H9 (cell line): Measurements from ENCODE around the gene IRS2. TPM values are rescaled to one million over a fixed set of nuclear protein-coding genes. Genes with fewer than 3 reads are reported as not detected.

Experiments
- DNase-seq: peaks from one replicate; pipeline ENCODE4 v3.0.0-alpha.2; 2017
- H2AFZ ChIP-seq: one replicate; pipeline ENCODE4 v1.6.1; 2013; ENCODE audit warnings: mild to moderate bottlenecking, low read length, control low read depth, moderate library complexity
- H2AK5ac ChIP-seq: 2 replicates; pipeline ENCODE4 v1.6.1; 2013; ENCODE audit warnings: low read length, control low read depth, mixed read lengths; ENCODE audit not compliant: insufficient read length
- H2BK120ac ChIP-seq: one replicate; pipeline ENCODE4 v1.6.1; 2013; ENCODE audit warnings: low read depth, mild to moderate bottlenecking, low read length, control low read depth, inconsistent platforms; ENCODE audit not compliant: poor library complexity, severe bottlenecking
- H2BK12ac ChIP-seq: 2 replicates; pipeline ENCODE4 v1.6.1; 2013; ENCODE audit warnings: low read length, control low read depth, mixed read lengths, low read depth; ENCODE audit not compliant: insufficient read length
- H2BK15ac ChIP-seq: 2 replicates; pipeline ENCODE4 v1.6.1; 2013; ENCODE audit warnings: low read depth, low read length, control low read depth
- H2BK20ac ChIP-seq: one replicate; pipeline ENCODE4 v1.6.1; 2013; ENCODE audit warnings: low read depth, mild to moderate bottlenecking, low read length, control low read depth, inconsistent platforms; ENCODE audit not compliant: poor library complexity, severe bottlenecking
- H2BK5ac ChIP-seq: 2 replicates; pipeline ENCODE4 v1.6.1; 2013; ENCODE audit warnings: low read length, control low read depth, mixed read lengths; ENCODE audit not compliant: insufficient read length
- H3K14ac ChIP-seq: 2 replicates; pipeline ENCODE4 v1.6.1; 2013; ENCODE audit warnings: low read length, control low read depth; ENCODE audit not compliant: insufficient read depth
- H3K18ac ChIP-seq: 2 replicates; pipeline ENCODE4 v1.6.1; 2013; ENCODE audit warnings: low read depth, mild to moderate bottlenecking, mixed read lengths, low read length, control low read depth; ENCODE audit not compliant: insufficient read length
- H3K23ac ChIP-seq: 2 replicates; pipeline ENCODE4 v1.6.1; 2013; ENCODE audit warnings: low read length, control low read depth, mixed read lengths, low read depth; ENCODE audit not compliant: insufficient read length
- H3K23me2 ChIP-seq: 2 replicates; pipeline ENCODE4 v1.6.1; 2013; ENCODE audit warnings: low read depth, mild to moderate bottlenecking, mixed read lengths, low read length, control low read depth; ENCODE audit not compliant: insufficient read length, poor library complexity, severe bottlenecking
- H3K27ac ChIP-seq: 2 replicates; pipeline ENCODE4 v1.5.1; 2013; ENCODE audit warnings: low read length, control low read depth, mixed read lengths, low read depth; ENCODE audit not compliant: insufficient read length
- H3K27me3 ChIP-seq: 2 replicates; pipeline ENCODE4 v1.6.1; 2013; ENCODE audit warnings: low read length, control low read depth, inconsistent platforms; ENCODE audit not compliant: insufficient read depth
- H3K4ac ChIP-seq: 2 replicates; pipeline ENCODE4 v1.6.1; 2013; ENCODE audit warnings: low read depth, mild to moderate bottlenecking, control low read depth, inconsistent platforms, low read length, moderate library complexity
- H3K4me1 ChIP-seq: 2 replicates; pipeline ENCODE4 v1.6.1; 2013; ENCODE audit warnings: low read length, control low read depth, inconsistent platforms; ENCODE audit not compliant: insufficient read depth
- H3K4me2 ChIP-seq: 2 replicates; pipeline ENCODE4 v1.6.1; 2013; ENCODE audit warnings: low read length, control low read depth, mixed read lengths; ENCODE audit not compliant: insufficient read length, insufficient read depth
- H3K56ac ChIP-seq: 2 replicates; pipeline ENCODE4 v1.6.1; 2013; ENCODE audit warnings: low read depth, mild to moderate bottlenecking, mixed read lengths, low read length, control low read depth; ENCODE audit not compliant: insufficient read length
- H3K79me1 ChIP-seq: 2 replicates; pipeline ENCODE4 v1.6.1; 2013; ENCODE audit warnings: low read depth, mild to moderate bottlenecking, moderate library complexity, low read length, control low read depth, inconsistent platforms; ENCODE audit not compliant: insufficient read depth, poor library complexity, severe bottlenecking
- H3K79me2 ChIP-seq: 2 replicates; pipeline ENCODE4 v1.6.1; 2013; ENCODE audit warnings: low read length, control low read depth, inconsistent platforms; ENCODE audit not compliant: insufficient read depth
- H3K9ac ChIP-seq: 2 replicates; pipeline ENCODE4 v1.6.1; 2013; ENCODE audit warnings: low read length, control low read depth, mixed read lengths; ENCODE audit not compliant: insufficient read length; ENCODE audit errors: extremely low read depth
- H3K9me3 ChIP-seq: one replicate; pipeline ENCODE4 v1.6.1; 2013; ENCODE audit warnings: low read depth, low read length, inconsistent platforms; ENCODE audit not compliant: control insufficient read depth
- H3T11ph ChIP-seq: one replicate; pipeline ENCODE4 v1.6.1; 2013; ENCODE audit warnings: mild to moderate bottlenecking, low read length, control low read depth, inconsistent platforms
- H4K20me1 ChIP-seq: one replicate; pipeline ENCODE4 v1.6.1; 2013; ENCODE audit not compliant: control insufficient read depth, insufficient read length, insufficient read depth
- H4K5ac ChIP-seq: 2 replicates; pipeline ENCODE4 v1.6.1; 2013; ENCODE audit warnings: low read depth, mild to moderate bottlenecking, mixed read lengths, low read length, control low read depth; ENCODE audit not compliant: insufficient read length
- H4K8ac ChIP-seq: replicated peaks from 2 replicates; pipeline ENCODE4 v1.6.1; 2013; ENCODE audit warnings: low read length, control low read depth, mixed read lengths, low read depth; ENCODE audit not compliant: insufficient read length
- H4K91ac ChIP-seq: 2 replicates; pipeline ENCODE4 v1.6.1; 2013; ENCODE audit warnings: low read depth, mild to moderate bottlenecking, moderate library complexity, mixed read lengths, low read length, control low read depth; ENCODE audit not compliant: insufficient read length
- H3K27ac Mint-ChIP-seq, 3 experiments: 2 replicates in 2 of 3; 3 replicates in 1 of 3; pipeline ENCODE4 v1.8.0; 2020 to 2021; ENCODE audit warnings: mixed read lengths in 3 of 3, mild to moderate bottlenecking in 1 of 3, moderate library complexity in 1 of 3
- H3K27me3 Mint-ChIP-seq: 2 replicates; pipeline ENCODE4 v1.8.0; 2021; ENCODE audit warnings: low read depth, mild to moderate bottlenecking, moderate library complexity, mixed read lengths
- H3K36me3 Mint-ChIP-seq, 3 experiments: 2 replicates in 2 of 3; 3 replicates in 1 of 3; pipeline ENCODE4 v1.8.0; 2020 to 2021; ENCODE audit warnings: low read depth in 3 of 3, mixed read lengths in 3 of 3; ENCODE audit not compliant: insufficient read depth in 1 of 3
- H3K4me1 Mint-ChIP-seq, 2 experiments: 2 replicates each; pipeline ENCODE4 v1.8.0; 2020; ENCODE audit warnings: mixed read lengths in 2 of 2
- H3K4me3 Mint-ChIP-seq, 2 experiments: 2 replicates in 1 of 2; 3 replicates in 1 of 2; pipeline ENCODE4 v1.8.0; 2020 to 2021; ENCODE audit warnings: mild to moderate bottlenecking in 2 of 2, mixed read lengths in 2 of 2, moderate library complexity in 1 of 2
- H3K9me3 Mint-ChIP-seq, 2 experiments: 2 replicates in 1 of 2; 3 replicates in 1 of 2; pipeline ENCODE4 v1.8.0; 2020; ENCODE audit warnings: mild to moderate bottlenecking in 2 of 2, mixed read lengths in 2 of 2, moderate library complexity in 1 of 2
- CTCF ChIP-seq: fragments of 200-600 bp; sonication (generic); conservative IDR thresholded peaks from 3 replicates; pipeline ENCODE4 v1.8.0; 2021; ENCODE audit warnings: antibody characterized with exemption, mild to moderate bottlenecking
- WGBS: extraction: QIAGEN DNeasy Blood & Tissue Kit; methylation state at CpG from one replicate; pipeline ENCODE4 v1.1.7; 2013; ENCODE audit warnings: missing lambda C conversion rate, low lambda C conversion rate, mixed read lengths; ENCODE audit not compliant: insufficient read length; ENCODE audit errors: extremely low coverage; 5-methylcytosine and 5-hydroxymethylcytosine counted together
- total RNA-seq: library from RNA; stranded (reverse); gene quantifications from 2 replicates; pipeline ENCODE4 v1.2.1, GENCODE V29; 2021

The IRS2 gene
- total RNA-seq, 1 experiment from 2014 or later: 10.1 TPM

GRCh38 chr13:109724603-109725002, 61.8 kb downstream of the IRS2 start:
- H4K91ac ChIP-seq: no peak overlapping the region
- no peak overlapping the region for H3K18ac ChIP-seq
- Mint-ChIP-seq H3K27me3 (peaks cover 6% of the 10 kb centered on the region), H3K4me3 (no peak overlapping the region), H3K9me3 (peaks cover 0 to 2% of the 10 kb centered on the region in 2 experiments; a peak in 1 of 5 replicates), H3K4me1 (peaks cover 39 to 50% of the 10 kb centered on the region in 2 experiments), H3K36me3 (no peaks in the 10 kb centered on the region), H3K27ac (peak overlapping the region in 1 of 3 experiments; percentile 31; a peak in 1 of 7 replicates)
- H3K4me2 ChIP-seq: no peak overlapping the region
- no peak overlapping the region for H3K4ac ChIP-seq
- no peak for DNase-seq
- H3K27me3 ChIP-seq: no peaks in the 10 kb centered on the region
- H4K20me1 ChIP-seq: no peaks in the 10 kb centered on the region
- H3K23me2 ChIP-seq: no peaks in the 10 kb centered on the region
- no peak overlapping the region for H4K5ac ChIP-seq
- no peaks in the 10 kb centered on the region for H3K79me1 ChIP-seq
- H3T11ph ChIP-seq: no peak overlapping the region
- no peak overlapping the region for H3K56ac ChIP-seq
- no CpG with 5 or more reads among the region's 6 CpGs for WGBS
- H3K23ac ChIP-seq: no peak overlapping the region
- H2AFZ ChIP-seq: no peak overlapping the region
- no peaks in the 10 kb centered on the region for H3K9me3 ChIP-seq
- no peaks in the 10 kb centered on the region for H3K79me2 ChIP-seq
- no peak overlapping the region for H3K9ac ChIP-seq
- peaks cover 7% of the 10 kb centered on the region; the same call in 1 of the 2 replicates for H3K4me1 ChIP-seq
- no peak overlapping the region for H2BK15ac ChIP-seq
- no peak overlapping the region for H2BK12ac ChIP-seq
- TF ChIP-seq CTCF: no peak
- no peak overlapping the region for H3K27ac ChIP-seq
- H2BK120ac ChIP-seq: no peak overlapping the region
- no peak overlapping the region for H3K14ac ChIP-seq
- H2BK5ac ChIP-seq: no peak overlapping the region
- no peak overlapping the region for H4K8ac ChIP-seq
- no peak overlapping the region for H2BK20ac ChIP-seq
- H2AK5ac ChIP-seq: no peak overlapping the region
